ENCODE results near the gene CHRNA1.

Gene CHRNA1

GRCh38 chr2:174802459-174802858, 38.2 kb upstream of the CHRNA1 start:
- Histone ChIP-seq H2AFZ (no peak overlapping the region), H3K4me1 (no peaks in the 10 kb centered on the region), H3K27ac (no peak overlapping the region), H3K9ac (no peak overlapping the region), H3K79me2 (no peaks in the 10 kb centered on the region), H3K4me2 (ENCODE audit: low read length) (no peak overlapping the region), H3K9me3 (ENCODE audit: control insufficient read depth, low read length) (no peaks in the 10 kb centered on the region), H3K36me3 (ENCODE audit: control insufficient read depth, insufficient read depth, low read length) (no peaks in the 10 kb centered on the region), H3K4me3 (ENCODE audit: low read depth, low read length) (no peak overlapping the region), H3K27me3 (ENCODE audit: control insufficient read depth, insufficient read depth, low read length) (no peaks in the 10 kb centered on the region)
- TF ChIP-seq CTCF (IDR thresholded peaks at IDR 0.05) = no peak

GRCh38 chr2:174800436-174801205, 36.3 kb upstream of the CHRNA1 start:
- no peak for TF ChIP-seq CTCF (IDR thresholded peaks at IDR 0.05)
- Histone ChIP-seq H3K9ac (no peak overlapping the region), H2AFZ (no peak overlapping the region)

DNA sequence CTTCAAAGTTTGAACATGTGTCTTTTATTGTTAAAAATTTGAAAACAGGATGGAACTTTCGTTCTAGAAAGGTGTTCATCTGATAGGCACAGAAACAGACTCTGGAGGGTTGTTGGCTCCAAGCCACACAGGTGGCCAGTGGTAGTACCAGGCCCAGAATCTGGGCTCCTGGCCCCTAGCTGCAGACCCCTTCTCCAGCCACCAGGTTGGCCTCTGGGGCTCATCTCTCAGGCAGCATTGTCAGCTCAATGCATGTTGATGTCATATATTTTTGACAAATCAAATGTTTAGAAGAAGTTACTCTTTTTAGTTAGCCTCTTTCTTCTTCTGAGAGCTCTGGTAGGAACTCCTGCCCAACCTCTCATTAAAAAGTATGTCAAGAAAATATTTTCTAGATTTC, 34.5 kb upstream of the CHRNA1 start:
- Histone ChIP-seq H3K9me3 (ENCODE audit: control insufficient read depth, low read length) (no peaks in the 10 kb centered on the region), H3K4me2 (ENCODE audit: low read length) (no peak overlapping the region), H3K27ac (no peak overlapping the region), H3K4me1 (no peaks in the 10 kb centered on the region), H3K36me3 (ENCODE audit: control insufficient read depth, insufficient read depth, low read length) (no peaks in the 10 kb centered on the region), H3K9ac (no peak overlapping the region), H3K27me3 (ENCODE audit: control insufficient read depth, insufficient read depth, low read length) (no peaks in the 10 kb centered on the region), H3K79me2 (no peaks in the 10 kb centered on the region), H3K4me3 (ENCODE audit: low read depth, low read length) (no peak overlapping the region), H2AFZ (no peak overlapping the region)
- no peak for TF ChIP-seq CTCF (IDR thresholded peaks at IDR 0.05)

More at GRCh38 chr2:174800436-174801205, 36.3 kb upstream of the CHRNA1 start:
- H3K36me3 ChIP-seq (ENCODE audit: control insufficient read depth, insufficient read depth, low read length) = no peaks in the 10 kb centered on the region
- no peak overlapping the region for H3K4me3 ChIP-seq (ENCODE audit: low read depth, low read length)
- H3K27ac ChIP-seq = no peak overlapping the region
- H3K27me3 ChIP-seq (ENCODE audit: control insufficient read depth, insufficient read depth, low read length) = no peaks in the 10 kb centered on the region
- no peaks in the 10 kb centered on the region for H3K79me2 ChIP-seq
- no peaks in the 10 kb centered on the region for H3K9me3 ChIP-seq (ENCODE audit: control insufficient read depth, low read length)
- H3K4me2 ChIP-seq (ENCODE audit: low read length) = no peak overlapping the region
- H3K4me1 ChIP-seq = no peaks in the 10 kb centered on the region

DNA sequence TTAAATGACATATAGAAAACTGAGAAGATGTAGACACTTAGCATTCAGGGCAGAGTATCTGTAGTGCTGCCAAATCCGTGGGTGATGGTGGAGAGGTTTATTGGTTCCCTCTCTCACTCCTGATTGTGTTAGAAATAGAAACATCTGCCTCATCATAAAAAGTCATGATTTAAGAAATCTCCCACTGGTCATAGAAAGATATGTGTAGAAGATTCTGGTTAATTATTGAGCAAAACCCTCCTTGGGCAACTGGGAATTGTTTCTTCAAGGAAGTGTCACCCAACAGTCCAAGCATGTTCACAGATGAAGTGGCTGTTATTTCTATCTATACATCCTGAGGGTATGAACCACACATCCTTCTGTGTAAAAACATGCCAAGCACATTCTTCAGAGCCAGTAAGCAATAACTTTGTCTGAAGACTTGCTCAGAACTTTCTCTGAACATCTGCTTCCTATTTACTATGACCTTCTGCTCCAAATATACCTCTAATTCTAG, 33.6 kb upstream of the CHRNA1 start:
- Histone ChIP-seq H3K27me3 (ENCODE audit: control insufficient read depth, insufficient read depth, low read length) (no peaks in the 10 kb centered on the region), H3K4me2 (ENCODE audit: low read length) (no peak overlapping the region), H3K9ac (no peak overlapping the region), H3K9me3 (ENCODE audit: control insufficient read depth, low read length) (no peaks in the 10 kb centered on the region), H3K36me3 (ENCODE audit: control insufficient read depth, insufficient read depth, low read length) (no peaks in the 10 kb centered on the region), H3K4me3 (ENCODE audit: low read depth, low read length) (no peak overlapping the region), H3K4me1 (no peaks in the 10 kb centered on the region), H3K27ac (no peak overlapping the region), H2AFZ (no peak overlapping the region), H3K79me2 (no peaks in the 10 kb centered on the region)
- no peak for TF ChIP-seq CTCF (IDR thresholded peaks at IDR 0.05)

- no peaks in the 10 kb centered on the region for H3K9me3 ChIP-seq (ENCODE audit: control insufficient read depth, low read length)
- H3K4me2 ChIP-seq (ENCODE audit: low read length) = no peak overlapping the region
- H3K36me3 ChIP-seq (ENCODE audit: control insufficient read depth, insufficient read depth, low read length) = no peaks in the 10 kb centered on the region
- no peaks in the 10 kb centered on the region for H3K79me2 ChIP-seq
- H3K9ac ChIP-seq = no peak overlapping the region
- H3K4me3 ChIP-seq (ENCODE audit: low read depth, low read length) = no peak overlapping the region
- no peak for TF ChIP-seq CTCF (IDR thresholded peaks at IDR 0.05)
- H3K27ac ChIP-seq = no peak overlapping the region
- no peaks in the 10 kb centered on the region for H3K4me1 ChIP-seq
- H3K27me3 ChIP-seq (ENCODE audit: control insufficient read depth, insufficient read depth, low read length) = no peaks in the 10 kb centered on the region
- no peak overlapping the region for H2AFZ ChIP-seq
These were observed 32.1 kb upstream of the CHRNA1 start for GRCh38 chr2:174796319-174796771.

Data from parathyroid adenoma (tissue), 2 donors.